ENCODE measurements around the gene BABAM2.

DNA sequence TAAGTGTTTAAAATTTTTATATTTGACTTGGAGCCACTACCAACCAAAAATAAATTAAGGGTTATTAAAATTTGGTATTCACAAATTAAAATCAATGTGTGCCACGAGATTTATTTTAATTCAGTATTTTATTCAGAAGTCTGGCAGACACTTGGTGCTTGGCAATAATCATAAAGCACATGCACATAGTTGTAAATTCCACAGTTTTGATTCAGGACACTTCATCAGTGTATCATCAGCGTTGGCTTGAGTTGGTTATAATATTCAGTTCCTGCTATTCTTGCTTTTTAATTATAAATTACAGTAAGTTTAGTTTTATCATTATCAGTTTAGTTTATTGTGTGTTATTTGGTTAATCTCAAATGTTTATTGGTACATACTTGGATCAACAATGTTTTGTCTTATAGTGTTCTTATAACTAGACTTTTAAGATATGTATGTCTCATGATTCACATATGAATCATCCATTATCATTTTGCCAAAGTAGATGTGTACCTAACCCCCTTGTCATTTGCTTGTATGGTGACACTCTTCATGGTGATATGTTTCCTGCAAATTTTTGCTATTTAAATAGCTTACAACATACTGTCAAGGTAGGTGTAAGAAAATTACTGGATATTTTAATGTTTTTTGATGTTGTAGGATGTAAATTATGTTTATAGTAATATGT lies 237.9 kb downstream of the BABAM2 start:
- TF ChIP-seq, protein P1, sequence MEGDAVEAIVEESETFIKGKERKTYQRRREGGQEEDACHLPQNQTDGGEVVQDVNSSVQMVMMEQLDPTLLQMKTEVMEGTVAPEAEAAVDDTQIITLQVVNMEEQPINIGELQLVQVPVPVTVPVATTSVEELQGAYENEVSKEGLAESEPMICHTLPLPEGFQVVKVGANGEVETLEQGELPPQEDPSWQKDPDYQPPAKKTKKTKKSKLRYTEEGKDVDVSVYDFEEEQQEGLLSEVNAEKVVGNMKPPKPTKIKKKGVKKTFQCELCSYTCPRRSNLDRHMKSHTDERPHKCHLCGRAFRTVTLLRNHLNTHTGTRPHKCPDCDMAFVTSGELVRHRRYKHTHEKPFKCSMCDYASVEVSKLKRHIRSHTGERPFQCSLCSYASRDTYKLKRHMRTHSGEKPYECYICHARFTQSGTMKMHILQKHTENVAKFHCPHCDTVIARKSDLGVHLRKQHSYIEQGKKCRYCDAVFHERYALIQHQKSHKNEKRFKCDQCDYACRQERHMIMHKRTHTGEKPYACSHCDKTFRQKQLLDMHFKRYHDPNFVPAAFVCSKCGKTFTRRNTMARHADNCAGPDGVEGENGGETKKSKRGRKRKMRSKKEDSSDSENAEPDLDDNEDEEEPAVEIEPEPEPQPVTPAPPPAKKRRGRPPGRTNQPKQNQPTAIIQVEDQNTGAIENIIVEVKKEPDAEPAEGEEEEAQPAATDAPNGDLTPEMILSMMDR (IDR thresholded peaks at IDR 0.05): no peak
- TF ChIP-seq POLR2A (IDR thresholded peaks at IDR 0.05; ENCODE audit: low read depth) (no peak), EP300 (IDR thresholded peaks at IDR 0.05) (no peak), POLR2AphosphoS5 (IDR thresholded peaks at IDR 0.05) (no peak)

Measured in esophagus muscularis mucosa (tissue), 4 donors.